Liver (tissue), 9 donors: ENCODE measurements around the gene WRAP73. TPM values are rescaled to one million over a fixed set of nuclear protein-coding genes. Genes with fewer than 3 reads are reported as not detected.

ENCODE experiments used
- DNase-seq: peaks from one replicate; pipeline ENCODE4 v3.0.0-alpha.2; 2017; ENCODE audit warnings: low spot score
- H3K27ac ChIP-seq, 2 donors: one replicate each; pipeline ENCODE4 v1.7.0; 2013; ENCODE audit warnings: inconsistent platforms in 2 of 2, low read length in 2 of 2, control low read depth in 1 of 2, low read depth in 1 of 2, mild to moderate bottlenecking in 1 of 2
- H3K27me3 ChIP-seq, 4 donors: one replicate each; pipeline versions ENCODE4 v1.6.1 to v1.7.0; 2013; ENCODE audit warnings: low read length in 3 of 4, inconsistent platforms in 1 of 4, mild to moderate bottlenecking in 1 of 4, moderate library complexity in 1 of 4; ENCODE audit not compliant: control insufficient read depth in 4 of 4, insufficient read depth in 4 of 4
- H3K36me3 ChIP-seq, 4 donors: one replicate each; pipeline versions ENCODE4 v1.6.1 to v1.7.0; 2013; ENCODE audit warnings: low read length in 3 of 4, mild to moderate bottlenecking in 3 of 4, low read depth in 1 of 4, moderate library complexity in 1 of 4; ENCODE audit not compliant: control insufficient read depth in 4 of 4, insufficient read depth in 3 of 4
- H3K4me1 ChIP-seq, 4 donors: one replicate each; pipeline versions ENCODE4 v1.6.1 to v1.7.0; 2013; ENCODE audit warnings: low read length in 3 of 4, mild to moderate bottlenecking in 3 of 4, moderate library complexity in 1 of 4; ENCODE audit not compliant: control insufficient read depth in 4 of 4, insufficient read depth in 4 of 4
- H3K4me3 ChIP-seq, 3 donors: one replicate each; pipeline versions ENCODE4 v1.6.1 to v1.7.0; 2013; ENCODE audit warnings: low read length in 3 of 3, control low read depth in 1 of 3, low read depth in 1 of 3, mild to moderate bottlenecking in 1 of 3
- H3K9ac ChIP-seq, 2 donors: one replicate each; pipeline ENCODE4 v1.7.0; 2013; ENCODE audit warnings: low read length in 2 of 2, mild to moderate bottlenecking in 2 of 2, moderate library complexity in 2 of 2, control low read depth in 1 of 2, low read depth in 1 of 2
- H3K9me3 ChIP-seq, 4 donors: one replicate each; pipeline versions ENCODE4 v1.6.1 to v1.7.0; 2013; ENCODE audit warnings: low read length in 3 of 4; ENCODE audit not compliant: control insufficient read depth in 4 of 4
- HNF4A ChIP-seq, 2 donors: conservative IDR thresholded peaks; 2 replicates each; pipeline ENCODE4 v1.6.1; 2016; ENCODE audit warnings: antibody characterized with exemption in 2 of 2, mild to moderate bottlenecking in 2 of 2
- HNF4G ChIP-seq: IDR thresholded peaks from 2 replicates; pipeline ENCODE4 v1.6.1; 2016; ENCODE audit warnings: antibody characterized with exemption
- NR2F2 ChIP-seq: IDR thresholded peaks from 2 replicates; pipeline ENCODE4 v1.6.1; 2016; ENCODE audit warnings: antibody characterized with exemption
- RAD21 ChIP-seq, 2 donors: IDR thresholded peaks; 2 replicates each; pipeline ENCODE4 v1.6.1; 2016; ENCODE audit warnings: antibody characterized with exemption in 2 of 2, mild to moderate bottlenecking in 2 of 2
- RXRA ChIP-seq, 2 donors: IDR thresholded peaks; 2 replicates each; pipeline ENCODE4 v1.6.1; 2017 to 2018; ENCODE audit warnings: antibody characterized with exemption in 2 of 2, mild to moderate bottlenecking in 1 of 2
- TAF1 ChIP-seq: conservative IDR thresholded peaks from 2 replicates; pipeline ENCODE4 v1.6.1; 2016; ENCODE audit warnings: antibody characterized with exemption, mild to moderate bottlenecking
- ZBTB33 ChIP-seq: IDR thresholded peaks from 2 replicates; pipeline ENCODE4 v1.6.1; 2016; ENCODE audit warnings: antibody characterized with exemption
- WGBS: extraction: QIAGEN DNeasy Blood & Tissue Kit; methylation state at CpG from one replicate; pipeline ENCODE4 v1.1.7; 2013; 5-methylcytosine and 5-hydroxymethylcytosine counted together
- polyA plus RNA-seq, 2 donors: library from polyadenylated mRNA; stranded (reverse) in 1 of 2; unstranded in 1 of 2; fragments of 200-250 nt in 1 of 2; fragments of >200 nt in 1 of 2; fragmentation: Nextera tagmentation in 1 of 2; extraction: Ambion mirVana in 1 of 2; gene quantifications; one replicate each; pipeline versions ENCODE4 v1.2.1 to v1.2.3, GENCODE V29; 2013 to 2015
- total RNA-seq, 2 donors: library from RNA; depleted of rRNA; stranded (reverse); fragments of >200 nt; gene quantifications; one replicate each; pipeline ENCODE4 v1.2.3, GENCODE V29; 2014
- TF ChIP-seq, protein P1 (sequence below): fragments of 150-350 bp; IDR thresholded peaks from 2 replicates; pipeline ENCODE4 v1.5.1; 2017; ENCODE audit warnings: improper control_type of control experiment, low read depth, low read length; ENCODE audit not compliant: missing input control
- donor health status: healthy.
- donor health status: healthy.
- donor health status: healthy.
- donor health status: healthy.
- donor health status: healthy.

The WRAP73 gene
- total and polyA plus RNA-seq, 4 donors, result 7.6 to 14.6 (median 10.0) TPM

- no peak for DNase-seq
- Histone ChIP-seq H3K4me1 (no peaks in the 10 kb centered on the region), H3K27me3 (no peaks in the 10 kb centered on the region), H3K27ac (no peak overlapping the region), H3K9ac (no peak overlapping the region), H3K9me3 (no peaks in the 10 kb centered on the region), H3K36me3 (no peaks in the 10 kb centered on the region), H3K4me3 (no peak overlapping the region)
- 89% methylated on average over 33 of the region's 33 CpGs for WGBS
- TF ChIP-seq, protein P1, sequence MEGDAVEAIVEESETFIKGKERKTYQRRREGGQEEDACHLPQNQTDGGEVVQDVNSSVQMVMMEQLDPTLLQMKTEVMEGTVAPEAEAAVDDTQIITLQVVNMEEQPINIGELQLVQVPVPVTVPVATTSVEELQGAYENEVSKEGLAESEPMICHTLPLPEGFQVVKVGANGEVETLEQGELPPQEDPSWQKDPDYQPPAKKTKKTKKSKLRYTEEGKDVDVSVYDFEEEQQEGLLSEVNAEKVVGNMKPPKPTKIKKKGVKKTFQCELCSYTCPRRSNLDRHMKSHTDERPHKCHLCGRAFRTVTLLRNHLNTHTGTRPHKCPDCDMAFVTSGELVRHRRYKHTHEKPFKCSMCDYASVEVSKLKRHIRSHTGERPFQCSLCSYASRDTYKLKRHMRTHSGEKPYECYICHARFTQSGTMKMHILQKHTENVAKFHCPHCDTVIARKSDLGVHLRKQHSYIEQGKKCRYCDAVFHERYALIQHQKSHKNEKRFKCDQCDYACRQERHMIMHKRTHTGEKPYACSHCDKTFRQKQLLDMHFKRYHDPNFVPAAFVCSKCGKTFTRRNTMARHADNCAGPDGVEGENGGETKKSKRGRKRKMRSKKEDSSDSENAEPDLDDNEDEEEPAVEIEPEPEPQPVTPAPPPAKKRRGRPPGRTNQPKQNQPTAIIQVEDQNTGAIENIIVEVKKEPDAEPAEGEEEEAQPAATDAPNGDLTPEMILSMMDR, result no peak
- TF ChIP-seq RXRA (IDR thresholded peaks at IDR 0.05) (no peak), HNF4G (no peak), RAD21 (IDR thresholded peaks at IDR 0.05) (no peak), TAF1 (no peak), HNF4A (conservative IDR thresholded peaks at IDR 0.05) (no peak), ZBTB33 (no peak), NR2F2 (no peak)
Measured at GRCh38 chr1:3590951-3591865, 58.7 kb downstream of the WRAP73 start.

DNA sequence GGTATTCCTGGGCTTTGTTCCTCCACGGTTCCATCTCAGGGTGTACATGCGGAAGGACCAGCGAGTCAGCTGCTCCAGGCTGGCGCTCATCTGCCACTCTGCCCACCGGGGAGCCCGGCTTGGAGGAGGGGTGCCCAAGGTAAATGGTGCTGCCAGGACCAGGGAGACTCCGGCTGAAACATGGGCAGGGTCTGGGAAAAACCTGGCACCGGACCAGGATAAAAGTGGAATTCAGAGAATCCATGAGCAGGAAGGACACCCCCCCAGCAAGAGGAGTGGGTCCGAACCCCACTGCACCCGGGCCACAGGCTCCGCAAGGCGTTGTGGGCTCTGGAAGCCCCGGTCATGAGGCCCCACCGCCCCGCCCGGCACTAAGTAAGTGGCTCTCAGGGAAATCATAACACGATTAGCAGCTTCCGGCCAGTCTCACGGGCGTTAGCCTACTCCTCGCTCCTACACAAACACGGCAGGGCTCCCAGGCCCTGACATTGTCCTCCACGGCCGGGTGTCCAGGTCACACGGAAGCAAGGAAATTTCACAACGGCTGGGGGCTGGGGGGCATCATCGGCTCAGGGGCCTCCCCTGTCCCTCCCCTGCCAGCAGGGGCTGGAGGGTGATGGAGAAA is 59.7 kb downstream of the WRAP73 start:
- Histone ChIP-seq H3K27me3 (no peaks in the 10 kb centered on the region), H3K36me3 (no peaks in the 10 kb centered on the region), H3K9ac (no peak overlapping the region), H3K4me3 (no peak overlapping the region), H3K9me3 (no peaks in the 10 kb centered on the region), H3K27ac (no peak overlapping the region), H3K4me1 (no peaks in the 10 kb centered on the region)
- DNase-seq, result no peak
- TF ChIP-seq ZBTB33, result no peak
- TF ChIP-seq, protein P1, result no peak
- WGBS, result 53% methylated on average over 27 of the region's 27 CpGs
